ENCODE measurements around the gene DDX1. TPM values are rescaled to one million over a fixed set of nuclear protein-coding genes. Genes with fewer than 3 reads are reported as not detected.

Gene DDX1
- total and polyA plus RNA-seq, 9 of the 15 experiments (the other 6 are each of a cell fraction or from before 2014, with no cell fraction given), result 116 to 277 (median 232) TPM

- no peak for TF ChIP-seq USF2 (CRISPR knock-in tag; IDR thresholded peaks at IDR 0.05)
- TF ChIP-seq TAL1 (IDR thresholded peaks at IDR 0.05), result peak; percentile 86
- TF ChIP-seq CLOCK (CRISPR knock-in tag; IDR thresholded peaks at IDR 0.05; ENCODE audit: borderline replicate concordance), result no peak
- TF ChIP-seq GATA2 (CRISPR knock-in tag; IDR thresholded peaks at IDR 0.05), result no peak
- TF ChIP-seq BDP1 (IDR thresholded peaks at IDR 0.05; ENCODE audit: insufficient read depth, insufficient read length), result no peak
- 0 out of 2 replicates have a peak, but pooled peaks have one; percentile 16 for TF ChIP-seq GATAD2B (IDR thresholded peaks at IDR 0.05; ENCODE audit: borderline replicate concordance)
- no peak for TF ChIP-seq THRB (CRISPR knock-in tag; conservative IDR thresholded peaks at IDR 0.05)
- no peak for TF ChIP-seq GTF2B (IDR thresholded peaks at IDR 0.05; ENCODE audit: extremely low read depth, insufficient read length)
- TF ChIP-seq TGIF2 (CRISPR knock-in tag; IDR thresholded peaks at IDR 0.05), result no peak
- TF ChIP-seq PHB2 (IDR thresholded peaks at IDR 0.05; ENCODE audit: low read depth), result no peak
- no peak for TF ChIP-seq IRF2 (CRISPR knock-in tag; IDR thresholded peaks at IDR 0.05)
- TF ChIP-seq ZNF263 (CRISPR knock-in tag; IDR thresholded peaks at IDR 0.05; ENCODE audit: borderline replicate concordance), result no peak
- no peak for TF ChIP-seq ZNF551 (CRISPR knock-in tag; IDR thresholded peaks at IDR 0.05)
- TF ChIP-seq ZKSCAN1 (IDR thresholded peaks at IDR 0.05; ENCODE audit: low read depth, low read length), result no peak
- TF ChIP-seq CTBP1 (IDR thresholded peaks at IDR 0.05; ENCODE audit: borderline replicate concordance), result peak; percentile 97
- TF ChIP-seq FOS (IDR thresholded peaks at IDR 0.05; ENCODE audit: extremely low read depth, insufficient read length), result no peak
- no peak for TF ChIP-seq ZNF224 (CRISPR knock-in tag; IDR thresholded peaks at IDR 0.05)
- no peak for TF ChIP-seq HES1 (IDR thresholded peaks at IDR 0.05; ENCODE audit: low read depth)
These were observed 33.8 kb upstream of the DDX1 start (continued) for GRCh38 chr2:15557887-15558311.

Data from K562 (cell line).